ENCODE data around the gene TMED7. TPM values are rescaled to one million over a fixed set of nuclear protein-coding genes. Genes with fewer than 3 reads are reported as not detected.

TMED7 gene
- total RNA-seq, 4 donors from 2014 or later = 68.9 to 95.1 (median 75.6) TPM

DNA sequence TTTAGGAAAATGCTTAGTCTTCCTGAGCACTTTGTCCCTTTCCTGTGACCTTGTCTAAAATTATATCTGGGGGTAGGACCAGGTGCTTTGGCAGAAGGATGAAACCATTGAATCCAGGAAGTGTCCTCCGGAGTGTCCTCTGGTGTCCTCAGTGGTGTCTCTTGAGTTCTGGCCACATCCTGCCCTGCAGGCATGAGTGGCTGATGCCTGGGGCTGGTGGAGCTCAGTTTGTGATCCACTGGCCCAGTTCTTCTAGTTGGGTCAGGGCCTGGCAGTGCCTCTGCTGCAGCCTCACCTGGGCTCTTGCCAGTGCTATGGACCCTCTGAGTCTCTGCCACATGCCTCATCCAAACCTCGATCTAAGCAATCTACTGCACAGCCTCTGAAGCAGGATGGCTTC, 14.4 kb upstream of the TMED7 start:
- H3K27ac ChIP-seq = no peak overlapping the region
- no peaks in the 10 kb centered on the region for H3K9me3 ChIP-seq
- WGBS, 2 donors = 60 to 71% methylated on average over 1 of the region's 2 CpGs
- H3K27me3 ChIP-seq = peaks cover 0 to 8% (median 0%) of the 10 kb centered on the region in 4 donors
- no peak overlapping the region for H3K4me3 ChIP-seq
- H3K36me3 ChIP-seq = no peaks in the 10 kb centered on the region
- no peak for DNase-seq
- intact Hi-C loops (cut with DNase I) = no loop called here
- TF ChIP-seq, protein P1, sequence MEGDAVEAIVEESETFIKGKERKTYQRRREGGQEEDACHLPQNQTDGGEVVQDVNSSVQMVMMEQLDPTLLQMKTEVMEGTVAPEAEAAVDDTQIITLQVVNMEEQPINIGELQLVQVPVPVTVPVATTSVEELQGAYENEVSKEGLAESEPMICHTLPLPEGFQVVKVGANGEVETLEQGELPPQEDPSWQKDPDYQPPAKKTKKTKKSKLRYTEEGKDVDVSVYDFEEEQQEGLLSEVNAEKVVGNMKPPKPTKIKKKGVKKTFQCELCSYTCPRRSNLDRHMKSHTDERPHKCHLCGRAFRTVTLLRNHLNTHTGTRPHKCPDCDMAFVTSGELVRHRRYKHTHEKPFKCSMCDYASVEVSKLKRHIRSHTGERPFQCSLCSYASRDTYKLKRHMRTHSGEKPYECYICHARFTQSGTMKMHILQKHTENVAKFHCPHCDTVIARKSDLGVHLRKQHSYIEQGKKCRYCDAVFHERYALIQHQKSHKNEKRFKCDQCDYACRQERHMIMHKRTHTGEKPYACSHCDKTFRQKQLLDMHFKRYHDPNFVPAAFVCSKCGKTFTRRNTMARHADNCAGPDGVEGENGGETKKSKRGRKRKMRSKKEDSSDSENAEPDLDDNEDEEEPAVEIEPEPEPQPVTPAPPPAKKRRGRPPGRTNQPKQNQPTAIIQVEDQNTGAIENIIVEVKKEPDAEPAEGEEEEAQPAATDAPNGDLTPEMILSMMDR (IDR thresholded peaks at IDR 0.05) = no peak
- TF ChIP-seq POLR2A (IDR thresholded peaks at IDR 0.05) = no peak
- H3K4me1 ChIP-seq = no peaks in the 10 kb centered on the region

DNA sequence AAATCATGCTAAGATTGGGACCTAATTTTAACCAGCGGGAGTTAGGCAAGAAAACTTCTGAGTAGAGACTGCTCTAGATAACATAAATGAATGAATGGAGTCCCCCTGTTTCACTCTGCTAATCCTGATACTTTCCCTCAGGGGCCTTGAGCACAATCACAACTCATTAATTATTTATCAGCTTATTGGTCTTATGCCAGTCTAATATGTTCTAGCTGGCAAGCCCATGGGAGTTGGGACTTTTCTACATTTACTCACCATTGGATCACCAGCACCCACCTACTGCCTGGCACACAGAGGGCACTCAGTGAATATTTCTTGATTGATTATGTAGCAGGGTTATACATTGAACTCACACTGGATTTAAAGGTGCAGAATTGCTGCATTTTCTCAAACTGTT, 13.5 kb upstream of the TMED7 start:
- Histone ChIP-seq H3K4me3 (no peak overlapping the region), H3K9me3 (no peaks in the 10 kb centered on the region), H3K36me3 (no peaks in the 10 kb centered on the region), H3K27ac (no peak overlapping the region), H3K4me1 (peaks cover 0 to 2% (median under 1%) of the 10 kb centered on the region in 3 donors), H3K27me3 (no peaks in the 10 kb centered on the region)
- WGBS, 2 donors = 60 to 85% methylated on average over 1 of the region's 1 CpG
- intact Hi-C loops (cut with DNase I) = no loop called here
- no peak for TF ChIP-seq POLR2A (IDR thresholded peaks at IDR 0.05)
- TF ChIP-seq, protein P1 (IDR thresholded peaks at IDR 0.05) = no peak
- DNase-seq = no peak

DNA sequence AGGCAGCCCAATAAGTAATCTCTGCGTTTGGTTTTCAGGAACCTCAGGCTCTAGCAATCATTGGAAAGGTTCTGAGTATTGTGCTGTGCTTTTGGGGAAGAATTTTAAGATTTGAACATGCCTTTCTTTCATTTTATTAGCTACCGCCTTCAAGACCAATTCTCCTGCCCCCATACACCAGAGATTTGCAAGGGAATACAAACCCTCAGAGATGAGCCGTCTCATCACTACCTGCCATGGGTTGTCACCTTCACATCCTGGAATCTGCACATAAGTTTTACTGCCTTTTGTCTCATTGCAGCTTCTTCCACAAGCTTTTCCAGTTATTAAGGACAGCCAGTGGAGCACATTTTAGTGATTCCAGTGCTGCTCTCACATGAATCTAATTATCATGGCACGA, 11.7 kb upstream of the TMED7 start:
- intact Hi-C loops (cut with DNase I) = no loop called here
- H3K27me3 ChIP-seq = no peaks in the 10 kb centered on the region
- no peak for DNase-seq
- peaks cover 0 to 7% (median 6%) of the 10 kb centered on the region in 3 donors for H3K4me1 ChIP-seq
- TF ChIP-seq POLR2A (IDR thresholded peaks at IDR 0.05) = no peak
- TF ChIP-seq, protein P1 (IDR thresholded peaks at IDR 0.05) = no peak
- no peak overlapping the region for H3K4me3 ChIP-seq
- no peaks in the 10 kb centered on the region for H3K9me3 ChIP-seq
- H3K36me3 ChIP-seq = no peaks in the 10 kb centered on the region
- H3K27ac ChIP-seq = no peak overlapping the region
- 79 to 83% methylated on average over 4 of the region's 4 CpGs for WGBS, 2 donors

DNA sequence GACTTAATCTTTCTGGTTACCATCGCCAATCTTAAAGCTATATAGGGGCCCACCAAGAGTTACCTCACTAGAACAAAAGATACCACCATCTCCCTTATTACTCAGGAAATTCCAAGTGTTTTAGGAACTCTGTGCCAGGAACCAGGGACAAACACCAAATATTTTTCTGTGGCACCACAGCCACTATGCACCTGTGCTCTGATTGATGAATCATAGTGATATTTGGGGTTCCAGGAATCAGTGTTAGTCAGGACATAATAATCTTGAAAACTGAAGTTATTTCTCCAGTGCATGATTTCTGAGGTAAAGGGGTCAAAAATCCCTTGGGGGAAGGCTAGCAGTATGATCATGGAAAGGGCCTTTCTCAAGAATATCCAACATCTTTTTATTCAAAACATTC, 10.2 kb upstream of the TMED7 start:
- intact Hi-C loops (cut with DNase I) = no loop called here
- no peak overlapping the region for H3K27ac ChIP-seq
- TF ChIP-seq POLR2A (IDR thresholded peaks at IDR 0.05) = no peak
- TF ChIP-seq, protein P1 (IDR thresholded peaks at IDR 0.05) = no peak
- no peak overlapping the region for H3K4me3 ChIP-seq
- H3K4me1 ChIP-seq = peaks cover 0 to 7% (median 6%) of the 10 kb centered on the region in 3 donors
- 100% methylated on average over 1 of the region's 1 CpG for WGBS, 2 donors
- H3K27me3 ChIP-seq = no peaks in the 10 kb centered on the region
- no peak for DNase-seq
- H3K36me3 ChIP-seq = no peaks in the 10 kb centered on the region
- no peaks in the 10 kb centered on the region for H3K9me3 ChIP-seq

DNA sequence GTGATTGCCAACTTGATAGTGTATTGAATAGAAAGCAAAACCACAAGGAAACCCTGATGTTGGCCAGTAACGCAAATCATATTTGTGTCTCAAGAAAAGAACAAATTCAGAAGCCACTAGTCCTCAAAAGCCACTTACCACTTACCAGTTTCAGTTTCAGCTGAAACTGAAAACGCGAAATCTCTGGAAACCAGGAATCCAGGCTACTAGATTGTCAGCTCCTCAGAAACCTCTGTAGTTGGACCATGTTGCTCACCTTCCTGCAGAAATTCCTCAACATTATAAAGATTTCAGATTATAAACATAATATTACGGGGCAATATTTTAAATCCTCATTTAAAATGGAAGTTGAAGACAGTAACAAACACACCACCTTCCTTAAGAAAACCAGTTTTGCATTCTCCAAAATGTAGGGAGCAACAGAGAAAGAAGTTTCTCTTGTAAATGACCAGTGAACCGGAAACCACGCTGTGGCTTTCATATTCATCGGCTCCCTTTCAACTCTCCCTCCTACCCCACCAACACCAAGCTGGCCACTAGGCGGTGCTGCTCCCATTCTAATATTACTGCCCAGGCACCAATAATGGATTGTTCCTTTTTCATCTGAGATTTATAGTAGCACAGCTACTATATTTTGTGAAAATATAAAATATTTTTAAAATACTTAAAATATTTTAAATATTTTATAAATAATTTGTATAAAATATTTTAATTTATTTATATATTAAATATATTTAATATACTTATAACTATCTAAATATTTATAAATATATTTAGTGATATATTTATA, 8.7 kb upstream of the TMED7 start:
- intact Hi-C loops (cut with DNase I) = no loop called here
- Histone ChIP-seq H3K4me3 (peak overlapping the region; percentile 13 to 56 (median 38)), H3K27me3 (no peaks in the 10 kb centered on the region), H3K4me1 (peaks cover 0 to 7% (median 6%) of the 10 kb centered on the region in 3 donors), H3K9me3 (no peaks in the 10 kb centered on the region), H3K36me3 (no peaks in the 10 kb centered on the region), H3K27ac (peak overlapping the region; percentile 7 to 70 (median 56))
- peak; percentile 40 for DNase-seq
- 5 to 7% methylated on average over 8 of the region's 8 CpGs for WGBS, 2 donors
- TF ChIP-seq, protein P1 (IDR thresholded peaks at IDR 0.05) = peak; percentile 67 to 92 (median 87)
- TF ChIP-seq POLR2A (IDR thresholded peaks at IDR 0.05) = no peak
